ENCODE data around the gene CTTNBP2. TPM values are rescaled to one million over a fixed set of nuclear protein-coding genes. Genes with fewer than 3 reads are reported as not detected.

Gene CTTNBP2
- total RNA-seq, 1 experiment from 2014 or later: 8.7 TPM

DNA sequence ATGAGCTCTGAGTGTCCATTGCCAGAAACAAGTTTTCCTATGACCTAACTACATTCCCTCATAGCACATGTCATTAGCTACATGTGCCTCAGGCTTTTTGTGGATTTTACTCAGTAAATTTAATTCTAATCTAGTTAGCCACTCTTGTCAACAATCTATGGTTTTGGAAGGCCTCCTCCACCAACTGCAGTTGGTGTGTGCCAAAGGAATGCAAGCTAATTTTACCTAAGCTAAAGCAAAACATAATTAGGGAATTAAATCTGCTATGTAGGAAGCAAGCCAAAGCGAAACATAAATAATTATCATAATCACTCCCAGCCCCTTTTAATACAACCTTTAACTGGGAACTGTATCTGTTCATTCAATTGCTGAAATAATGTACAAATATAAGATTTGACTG, 3.5 kb upstream of the CTTNBP2 start:
- no peaks in the 10 kb centered on the region for H3K27me3 ChIP-seq (ENCODE audit: control insufficient read depth, insufficient read depth, low read length)
- no peaks in the 10 kb centered on the region for H3K36me3 ChIP-seq (replicated peaks; ENCODE audit: control insufficient read depth, insufficient read depth, low read length)
- H3K4me3 ChIP-seq (ENCODE audit: insufficient read depth, low read depth, low read length): no peak overlapping the region
- no peak for DNase-seq

GRCh38 chr7:117875566-117875965, 2.3 kb upstream of the CTTNBP2 start:
- H3K27me3 ChIP-seq (ENCODE audit: control insufficient read depth, insufficient read depth, low read length): no peaks in the 10 kb centered on the region
- peak; percentile 65 for DNase-seq
- H3K4me3 ChIP-seq (ENCODE audit: insufficient read depth, low read depth, low read length): no peak overlapping the region
- no peaks in the 10 kb centered on the region for H3K36me3 ChIP-seq (replicated peaks; ENCODE audit: control insufficient read depth, insufficient read depth, low read length)

- DNase-seq: no peak
- no peaks in the 10 kb centered on the region for H3K36me3 ChIP-seq (replicated peaks; ENCODE audit: control insufficient read depth, insufficient read depth, low read length)
- no peak overlapping the region for H3K4me3 ChIP-seq (ENCODE audit: insufficient read depth, low read depth, low read length)
- H3K27me3 ChIP-seq (ENCODE audit: control insufficient read depth, insufficient read depth, low read length): no peaks in the 10 kb centered on the region
These were observed 1.0 kb upstream of the CTTNBP2 start for GRCh38 chr7:117874191-117874700.

- Histone ChIP-seq H3K4me3 (ENCODE audit: insufficient read depth, low read depth, low read length) (peak overlapping the region; percentile 81), H3K36me3 (replicated peaks; ENCODE audit: control insufficient read depth, insufficient read depth, low read length) (no peaks in the 10 kb centered on the region), H3K27me3 (ENCODE audit: control insufficient read depth, insufficient read depth, low read length) (no peaks in the 10 kb centered on the region)
- DNase-seq: peak; percentile 60
These were observed 506 bp downstream of the CTTNBP2 start for GRCh38 chr7:117872561-117873309.

DNA sequence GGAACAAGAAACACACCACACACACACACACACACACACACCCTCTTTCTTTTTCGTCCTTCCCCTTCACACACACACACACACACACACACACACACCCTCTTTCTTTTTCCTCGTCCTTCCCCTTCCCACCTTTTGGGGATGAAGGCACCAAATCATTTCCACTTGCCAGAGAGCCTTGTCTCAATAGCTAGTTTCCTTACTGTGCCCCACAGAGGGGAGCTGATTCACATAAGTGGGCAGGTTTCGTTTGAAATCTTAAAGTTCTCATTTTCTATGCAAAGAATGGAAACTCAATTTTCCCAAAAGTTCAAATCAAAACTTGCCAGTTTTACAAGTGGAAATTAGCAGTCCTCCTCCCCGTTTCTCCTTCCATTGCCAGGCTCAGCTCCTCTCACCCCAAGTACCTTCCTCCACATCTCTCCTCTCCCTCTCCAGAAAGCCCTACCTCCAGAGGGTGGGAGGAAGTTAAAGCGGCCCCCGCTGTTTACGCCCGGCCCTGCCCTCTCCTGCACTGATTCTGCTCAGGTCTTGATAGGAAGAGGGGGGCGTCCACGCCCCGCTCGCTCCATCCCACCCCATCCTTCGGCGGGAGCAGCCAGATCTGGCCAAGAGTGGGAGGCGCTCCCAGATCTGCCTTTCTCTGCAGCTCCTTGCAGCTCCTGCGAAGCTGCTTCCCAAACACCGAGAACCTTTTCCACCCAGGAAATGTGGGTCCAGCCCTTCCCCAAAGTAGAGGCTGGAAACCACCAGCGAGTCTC, 1.3 kb downstream of the CTTNBP2 start:
- H3K27me3 ChIP-seq (ENCODE audit: control insufficient read depth, insufficient read depth, low read length): no peaks in the 10 kb centered on the region
- H3K4me3 ChIP-seq (ENCODE audit: insufficient read depth, low read depth, low read length): peak overlapping the region; percentile 81
- H3K36me3 ChIP-seq (replicated peaks; ENCODE audit: control insufficient read depth, insufficient read depth, low read length): no peaks in the 10 kb centered on the region
- peak; percentile 72 for DNase-seq

DNA sequence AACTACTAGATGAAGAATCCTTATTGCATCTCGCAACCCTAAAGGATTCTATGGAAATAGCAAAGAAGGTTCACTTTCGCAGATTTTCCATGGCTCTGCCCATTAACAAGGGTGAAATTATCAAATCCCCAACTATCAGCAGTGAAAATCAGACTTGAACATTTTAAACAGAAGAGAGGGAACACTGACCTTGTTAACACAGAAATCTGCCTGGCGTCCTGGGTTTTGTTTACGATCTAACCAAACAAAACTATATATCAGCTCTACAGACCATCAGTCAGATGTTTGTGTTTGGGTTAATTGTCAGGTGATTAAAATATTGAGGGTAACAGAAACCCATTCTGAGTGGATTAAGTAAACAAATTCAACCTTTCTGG, 1.9 kb downstream of the CTTNBP2 start:
- Histone ChIP-seq H3K4me3 (ENCODE audit: insufficient read depth, low read depth, low read length) (peak overlapping the region; percentile 81; the same call in 1 of the 2 replicates), H3K36me3 (replicated peaks; ENCODE audit: control insufficient read depth, insufficient read depth, low read length) (no peaks in the 10 kb centered on the region), H3K27me3 (ENCODE audit: control insufficient read depth, insufficient read depth, low read length) (no peaks in the 10 kb centered on the region)
- no peak for DNase-seq

- Histone ChIP-seq H3K4me3 (ENCODE audit: insufficient read depth, low read depth, low read length) (no peak overlapping the region), H3K27me3 (ENCODE audit: control insufficient read depth, insufficient read depth, low read length) (no peaks in the 10 kb centered on the region), H3K36me3 (replicated peaks; ENCODE audit: control insufficient read depth, insufficient read depth, low read length) (no peaks in the 10 kb centered on the region)
- DNase-seq: no peak
These were observed 2.7 kb downstream of the CTTNBP2 start for GRCh38 chr7:117870448-117871130.

- no peak for DNase-seq
- Histone ChIP-seq H3K36me3 (replicated peaks; ENCODE audit: control insufficient read depth, insufficient read depth, low read length) (no peaks in the 10 kb centered on the region), H3K27me3 (ENCODE audit: control insufficient read depth, insufficient read depth, low read length) (no peaks in the 10 kb centered on the region), H3K4me3 (ENCODE audit: insufficient read depth, low read depth, low read length) (no peak overlapping the region)
These were observed 3.9 kb downstream of the CTTNBP2 start for GRCh38 chr7:117869374-117869773.

- DNase-seq: no peak
- no peaks in the 10 kb centered on the region for H3K27me3 ChIP-seq (ENCODE audit: control insufficient read depth, insufficient read depth, low read length)
- H3K36me3 ChIP-seq (replicated peaks; ENCODE audit: control insufficient read depth, insufficient read depth, low read length): no peaks in the 10 kb centered on the region
- H3K4me3 ChIP-seq (ENCODE audit: insufficient read depth, low read depth, low read length): no peak overlapping the region
These were observed 9.6 kb downstream of the CTTNBP2 start for GRCh38 chr7:117863618-117864017.

GRCh38 chr7:117862378-117862777, 10.9 kb downstream of the CTTNBP2 start:
- no peak overlapping the region for H3K4me3 ChIP-seq (ENCODE audit: insufficient read depth, low read depth, low read length)
- DNase-seq: no peak
- H3K27me3 ChIP-seq (ENCODE audit: control insufficient read depth, insufficient read depth, low read length): no peaks in the 10 kb centered on the region
- H3K36me3 ChIP-seq (replicated peaks; ENCODE audit: control insufficient read depth, insufficient read depth, low read length): no peaks in the 10 kb centered on the region

DNA sequence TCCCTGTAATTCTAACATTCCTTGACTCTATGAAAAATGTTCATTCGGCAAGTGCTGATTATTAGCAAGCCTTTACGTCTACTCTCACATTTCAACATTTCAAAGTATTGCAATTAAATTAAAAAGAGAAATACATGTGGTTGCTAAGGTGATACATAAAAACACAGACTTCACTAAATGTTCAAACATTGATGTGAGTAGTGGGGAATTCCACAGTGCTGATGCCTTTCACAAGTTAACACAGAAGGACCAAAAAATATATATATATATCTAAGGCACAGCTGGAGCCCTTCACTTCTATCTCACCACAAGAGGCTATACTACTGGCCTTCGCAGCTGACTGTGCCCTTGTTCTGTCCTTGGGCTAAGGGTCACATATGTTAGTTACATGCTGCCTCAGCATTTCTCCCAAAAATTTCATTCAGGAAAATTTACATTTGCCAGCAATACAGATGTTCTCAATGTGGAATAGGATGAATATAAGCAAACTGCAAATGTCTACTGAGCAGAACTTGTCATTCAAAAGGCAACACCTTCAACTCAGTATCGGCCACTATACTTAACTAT, 13.9 kb downstream of the CTTNBP2 start:
- Histone ChIP-seq H3K36me3 (replicated peaks; ENCODE audit: control insufficient read depth, insufficient read depth, low read length) (no peaks in the 10 kb centered on the region), H3K4me3 (ENCODE audit: insufficient read depth, low read depth, low read length) (no peak overlapping the region), H3K27me3 (ENCODE audit: control insufficient read depth, insufficient read depth, low read length) (no peaks in the 10 kb centered on the region)
- DNase-seq: no peak

DNA sequence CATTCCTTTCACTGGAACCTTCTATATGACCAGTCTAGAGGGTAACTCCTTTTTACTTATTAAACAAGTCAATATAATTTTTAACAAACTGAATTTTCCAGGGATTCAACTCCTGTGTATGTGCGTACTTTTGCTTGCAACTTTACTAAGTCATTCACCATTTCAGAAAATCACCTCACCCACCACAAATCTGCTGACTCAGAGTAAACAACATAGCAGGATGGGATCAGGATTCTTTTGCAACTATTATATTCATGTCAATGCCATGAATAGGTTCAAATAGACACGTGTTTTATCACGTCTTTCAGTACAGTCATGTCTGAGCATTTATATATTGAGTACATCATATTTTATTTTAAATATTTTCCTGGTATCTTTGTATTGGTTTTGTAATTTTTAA, 14.5 kb downstream of the CTTNBP2 start:
- H3K27me3 ChIP-seq (ENCODE audit: control insufficient read depth, insufficient read depth, low read length): no peaks in the 10 kb centered on the region
- DNase-seq: no peak
- H3K36me3 ChIP-seq (replicated peaks; ENCODE audit: control insufficient read depth, insufficient read depth, low read length): no peaks in the 10 kb centered on the region
- H3K4me3 ChIP-seq (ENCODE audit: insufficient read depth, low read depth, low read length): no peak overlapping the region

DNA sequence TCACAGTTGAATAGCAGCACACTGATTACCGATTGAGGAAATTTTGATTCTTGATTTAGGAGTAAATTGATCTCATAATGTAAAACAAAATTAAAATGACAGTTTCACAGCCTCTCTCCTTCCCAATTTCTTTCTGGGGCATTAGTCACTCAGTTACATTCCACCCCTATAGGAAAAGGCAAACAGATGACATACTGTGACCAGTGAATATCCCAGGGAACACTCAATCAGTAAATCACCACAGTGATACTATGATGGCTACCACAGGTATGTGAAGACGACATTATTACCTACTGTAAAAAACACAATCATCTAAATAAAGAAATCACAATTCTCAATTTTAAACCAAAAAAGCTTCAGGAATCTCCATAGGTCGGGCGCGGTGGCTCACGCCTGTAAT, 15.5 kb downstream of the CTTNBP2 start:
- Histone ChIP-seq H3K4me3 (ENCODE audit: insufficient read depth, low read depth, low read length) (no peak overlapping the region), H3K36me3 (replicated peaks; ENCODE audit: control insufficient read depth, insufficient read depth, low read length) (no peaks in the 10 kb centered on the region), H3K27me3 (ENCODE audit: control insufficient read depth, insufficient read depth, low read length) (no peaks in the 10 kb centered on the region)
- DNase-seq: no peak

GRCh38 chr7:117856196-117856595, 17.0 kb downstream of the CTTNBP2 start:
- no peak for DNase-seq
- no peaks in the 10 kb centered on the region for H3K36me3 ChIP-seq (replicated peaks; ENCODE audit: control insufficient read depth, insufficient read depth, low read length)

More at GRCh38 chr7:117856196-117856595, 17.0 kb downstream of the CTTNBP2 start:
- Histone ChIP-seq H3K27me3 (ENCODE audit: control insufficient read depth, insufficient read depth, low read length) (no peaks in the 10 kb centered on the region), H3K4me3 (ENCODE audit: insufficient read depth, low read depth, low read length) (no peak overlapping the region)

All from H7 (cell line).